IPS DF 19.7 (cell line): ENCODE measurements around the gene LIPJ.

Experiments
- DNase-seq: peaks from one replicate; pipeline ENCODE4 v3.0.0-alpha.2; 2013; ENCODE audit warnings: low read depth, low spot score

LIPJ gene

GRCh38 chr10:88598055-88598454 is 11.5 kb downstream of the LIPJ start:
- DNase-seq = no peak

GRCh38 chr10:88608052-88608732 is 21.6 kb downstream of the LIPJ start:
- no peak for DNase-seq

GRCh38 chr10:88608780-88609179 is 22.2 kb downstream of the LIPJ start:
- DNase-seq = no peak

- no peak for DNase-seq
Measured at GRCh38 chr10:88616250-88616977, 29.9 kb downstream of the LIPJ start.

- DNase-seq = no peak
Measured at GRCh38 chr10:88617772-88618300, 31.3 kb downstream of the LIPJ start.

- no peak for DNase-seq
Measured at GRCh38 chr10:88618496-88618895, 31.9 kb downstream of the LIPJ start.

GRCh38 chr10:88620441-88620840 is 33.9 kb downstream of the LIPJ start:
- no peak for DNase-seq

- no peak for DNase-seq
Measured at GRCh38 chr10:88623835-88624234, 37.3 kb downstream of the LIPJ start.

- no peak for DNase-seq
Measured at GRCh38 chr10:88624840-88625239, 38.3 kb downstream of the LIPJ start.

GRCh38 chr10:88640186-88640585 is 53.6 kb downstream of the LIPJ start:
- DNase-seq = no peak

GRCh38 chr10:88642209-88642608 is 55.6 kb downstream of the LIPJ start:
- no peak for DNase-seq

- DNase-seq = no peak
Measured at GRCh38 chr10:88642963-88643362, 56.4 kb downstream of the LIPJ start.

- DNase-seq = no peak
Measured at GRCh38 chr10:88647061-88647615, 60.6 kb downstream of the LIPJ start.

GRCh38 chr10:88651101-88651551 is 64.6 kb downstream of the LIPJ start:
- DNase-seq = no peak

GRCh38 chr10:88652616-88653015 is 66.1 kb downstream of the LIPJ start:
- no peak for DNase-seq
